ENCODE data around the gene ARHGEF38. TPM values are rescaled to one million over a fixed set of nuclear protein-coding genes. Genes with fewer than 3 reads are reported as not detected.
A peak's percentile ranks its signal among the peaks of the same experiment; 100 is the strongest.
"Not testable (repeated sequence)": the region's sequence is repeated elsewhere in the genome, so short reads cannot be mapped to it uniquely, and the experiment has no call there.

The ARHGEF38 gene
- total and polyA plus RNA-seq, 4 donors = 0.03 to 0.92 (median 0.37) TPM

GRCh38 chr4:105679186-105679585, 126.8 kb downstream of the ARHGEF38 start:
- Histone ChIP-seq H3K9ac (ENCODE audit: low read depth in 1 of 2, low read length in 2 of 2) (no peak overlapping the region), H3K27ac (ENCODE audit: low read depth in 1 of 2, low read length in 2 of 2) (no peak overlapping the region), H3K4me3 (ENCODE audit: low read depth in 1 of 3, low read length in 3 of 3) (no peak overlapping the region), H3K27me3 (ENCODE audit: control insufficient read depth in 4 of 4, insufficient read depth in 4 of 4, low read length in 3 of 4) (no peaks in the 10 kb centered on the region), H3K36me3 (ENCODE audit: control insufficient read depth in 4 of 4, insufficient read depth in 3 of 4, low read depth in 1 of 4, low read length in 3 of 4) (peaks cover 0 to 17% (median 8%) of the 10 kb centered on the region in 4 donors), H3K4me1 (ENCODE audit: control insufficient read depth in 4 of 4, insufficient read depth in 4 of 4, low read length in 3 of 4) (peaks cover 0 to 5% (median 3%) of the 10 kb centered on the region in 4 donors), H3K9me3 (ENCODE audit: control insufficient read depth in 4 of 4, low read length in 3 of 4) (no peaks in the 10 kb centered on the region)
- WGBS = 47% methylated on average over 2 of the region's 2 CpGs
- DNase-seq (ENCODE audit: low spot score) = no peak
- TF ChIP-seq ATF3 (IDR thresholded peaks at IDR 0.05) (no peak), YY1 (IDR thresholded peaks at IDR 0.05) (peak; percentile 12), HNF4A (conservative IDR thresholded peaks at IDR 0.05) (peak in 1 of 2 donors; percentile 5), FOXA2 (IDR thresholded peaks at IDR 0.05) (peak; percentile 7), SP1 (IDR thresholded peaks at IDR 0.05) (peak; percentile 40), REST (IDR thresholded peaks at IDR 0.05) (no peak), CTCF (IDR thresholded peaks at IDR 0.05; ENCODE audit: low read depth, low read length, missing input control) (no peak), RXRA (IDR thresholded peaks at IDR 0.05) (peak; percentile 40 to 60)

- Histone ChIP-seq H3K27me3 (ENCODE audit: control insufficient read depth in 4 of 4, insufficient read depth in 4 of 4, low read length in 3 of 4) (no peaks in the 10 kb centered on the region), H3K9ac (ENCODE audit: low read depth in 1 of 2, low read length in 2 of 2) (no peak overlapping the region), H3K4me3 (ENCODE audit: low read depth in 1 of 3, low read length in 3 of 3) (no peak overlapping the region), H3K36me3 (ENCODE audit: control insufficient read depth in 4 of 4, insufficient read depth in 3 of 4, low read depth in 1 of 4, low read length in 3 of 4) (peaks cover 5 to 31% (median 15%) of the 10 kb centered on the region in 4 donors), H3K27ac (ENCODE audit: low read depth in 1 of 2, low read length in 2 of 2) (no peak overlapping the region), H3K9me3 (ENCODE audit: control insufficient read depth in 4 of 4, low read length in 3 of 4) (no peaks in the 10 kb centered on the region), H3K4me1 (ENCODE audit: control insufficient read depth in 4 of 4, insufficient read depth in 4 of 4, low read length in 3 of 4) (peaks cover 0 to 5% (median 3%) of the 10 kb centered on the region in 4 donors)
- no peak for DNase-seq (ENCODE audit: low spot score)
- TF ChIP-seq SP1 (IDR thresholded peaks at IDR 0.05) (peak; percentile 32), ATF3 (IDR thresholded peaks at IDR 0.05) (no peak)
- WGBS = 76% methylated on average over 4 of the region's 4 CpGs
Measured at GRCh38 chr4:105683038-105683437, 130.6 kb downstream of the ARHGEF38 start.

GRCh38 chr4:105686571-105686970, 134.2 kb downstream of the ARHGEF38 start:
- no peaks in the 10 kb centered on the region for H3K9me3 ChIP-seq (ENCODE audit: control insufficient read depth in 4 of 4, low read length in 3 of 4)
- H3K4me1 ChIP-seq (ENCODE audit: control insufficient read depth in 4 of 4, insufficient read depth in 4 of 4, low read length in 3 of 4) = no peaks in the 10 kb centered on the region
- TF ChIP-seq HNF4A (conservative IDR thresholded peaks at IDR 0.05) (no peak), NR2F2 (IDR thresholded peaks at IDR 0.05) (no peak), MAX (IDR thresholded peaks at IDR 0.05) (no peak), ATF3 (IDR thresholded peaks at IDR 0.05) (no peak), EGR1 (IDR thresholded peaks at IDR 0.05; ENCODE audit: low read depth in 2 of 2) (no peak), HNF4G (IDR thresholded peaks at IDR 0.05) (no peak)
- H3K9ac ChIP-seq (ENCODE audit: low read depth in 1 of 2, low read length in 2 of 2) = no peak overlapping the region
- peaks cover 5 to 49% (median 35%) of the 10 kb centered on the region in 4 donors for H3K36me3 ChIP-seq (ENCODE audit: control insufficient read depth in 4 of 4, insufficient read depth in 3 of 4, low read depth in 1 of 4, low read length in 3 of 4)
- WGBS = 98% methylated on average over 2 of the region's 2 CpGs
- no peak for DNase-seq (ENCODE audit: low spot score)
- H3K27me3 ChIP-seq (ENCODE audit: control insufficient read depth in 4 of 4, insufficient read depth in 4 of 4, low read length in 3 of 4) = no peaks in the 10 kb centered on the region
- H3K27ac ChIP-seq (ENCODE audit: low read depth in 1 of 2, low read length in 2 of 2) = no peak overlapping the region
- H3K4me3 ChIP-seq (ENCODE audit: low read depth in 1 of 3, low read length in 3 of 3) = no peak overlapping the region

GRCh38 chr4:105694812-105695211, 142.4 kb downstream of the ARHGEF38 start:
- H3K4me3 ChIP-seq (ENCODE audit: low read depth in 1 of 3, low read length in 3 of 3); DNase-seq (ENCODE audit: low spot score); H3K27me3 ChIP-seq (ENCODE audit: control insufficient read depth in 4 of 4, insufficient read depth in 4 of 4, low read length in 3 of 4); H3K9ac ChIP-seq (ENCODE audit: low read depth in 1 of 2, low read length in 2 of 2); H3K27ac ChIP-seq (ENCODE audit: low read depth in 1 of 2, low read length in 2 of 2); H3K4me1 ChIP-seq (ENCODE audit: control insufficient read depth in 4 of 4, insufficient read depth in 4 of 4, low read length in 3 of 4); H3K9me3 ChIP-seq (ENCODE audit: control insufficient read depth in 4 of 4, low read length in 3 of 4): not testable (repeated sequence)
- WGBS = 96% methylated on average over 5 of the region's 5 CpGs
- H3K36me3 ChIP-seq (ENCODE audit: control insufficient read depth in 4 of 4, insufficient read depth in 3 of 4, low read depth in 1 of 4, low read length in 3 of 4) = peaks cover 9 to 36% (median 20%) of the 10 kb centered on the region in 4 donors

- not testable (repeated sequence) for H3K9me3 ChIP-seq (ENCODE audit: control insufficient read depth in 4 of 4, low read length in 3 of 4); H3K4me3 ChIP-seq (ENCODE audit: low read depth in 1 of 3, low read length in 3 of 3); H3K27me3 ChIP-seq (ENCODE audit: control insufficient read depth in 4 of 4, insufficient read depth in 4 of 4, low read length in 3 of 4); H3K27ac ChIP-seq (ENCODE audit: low read depth in 1 of 2, low read length in 2 of 2); DNase-seq (ENCODE audit: low spot score); H3K9ac ChIP-seq (ENCODE audit: low read depth in 1 of 2, low read length in 2 of 2); H3K4me1 ChIP-seq (ENCODE audit: control insufficient read depth in 4 of 4, insufficient read depth in 4 of 4, low read length in 3 of 4)
- peaks cover 8 to 32% (median 18%) of the 10 kb centered on the region in 4 donors for H3K36me3 ChIP-seq (ENCODE audit: control insufficient read depth in 4 of 4, insufficient read depth in 3 of 4, low read depth in 1 of 4, low read length in 3 of 4)
- WGBS = 93% methylated on average over 8 of the region's 8 CpGs
Measured at GRCh38 chr4:105695832-105696231, 143.4 kb downstream of the ARHGEF38 start.

Measured in liver (tissue), 9 donors.